ENCODE results near the gene PITPNM3. TPM values are rescaled to one million over a fixed set of nuclear protein-coding genes. Genes with fewer than 3 reads are reported as not detected.

Gene PITPNM3
- total RNA-seq, 2 donors from 2014 or later, result 1.3 to 3.4 TPM

- no peaks in the 10 kb centered on the region for H3K36me3 ChIP-seq (replicated peaks in 1 of 2; ENCODE audit: insufficient read depth in 1 of 2, low read depth in 2 of 2)
- WGBS, 2 donors, result 86 to 88% methylated on average over 4 to 6 of the region's 6 CpGs
- intact Hi-C loops (cut with DNase I), result no loop called here
- H3K27ac ChIP-seq, result no peak overlapping the region
- H3K4me1 ChIP-seq, result no peaks in the 10 kb centered on the region
- no peak for DNase-seq
- no peak overlapping the region for H3K4me3 ChIP-seq
- no peaks in the 10 kb centered on the region for H3K9me3 ChIP-seq
- TF ChIP-seq POLR2A (IDR thresholded peaks at IDR 0.05), result no peak
- TF ChIP-seq CTCF (IDR thresholded peaks at IDR 0.05), result no peak
- ATAC-seq, result no peak
- H3K27me3 ChIP-seq, result no peaks in the 10 kb centered on the region
These were observed 29.8 kb downstream of the PITPNM3 start for GRCh38 chr17:6526362-6527152.

DNA sequence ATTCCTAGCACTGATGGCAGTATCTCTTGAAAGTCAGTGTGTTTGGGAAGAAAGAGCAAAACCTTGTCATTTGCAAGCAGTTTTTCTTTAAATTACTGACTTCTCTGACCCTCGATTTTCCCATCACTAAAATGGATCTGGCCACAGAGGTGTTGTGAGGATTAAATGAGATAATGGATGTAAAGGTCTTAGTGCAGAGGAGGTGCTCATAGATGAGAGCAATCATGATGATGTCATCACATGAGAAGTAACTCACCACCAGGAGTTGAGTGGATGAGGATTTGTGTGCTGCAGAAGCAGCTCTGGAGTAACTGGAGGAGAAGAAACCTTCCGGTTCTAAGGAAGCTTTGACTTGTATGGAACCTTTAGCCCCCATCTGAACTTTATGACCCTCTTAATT is 30.6 kb downstream of the PITPNM3 start:
- intact Hi-C loops (cut with DNase I), result no loop called here
- TF ChIP-seq CTCF (IDR thresholded peaks at IDR 0.05), result no peak
- no peak for TF ChIP-seq POLR2A (IDR thresholded peaks at IDR 0.05)
- WGBS, 2 donors, result 74 to 89% methylated on average over 2 of the region's 2 CpGs
- Histone ChIP-seq H3K4me3 (no peak overlapping the region), H3K9me3 (no peaks in the 10 kb centered on the region), H3K4me1 (no peaks in the 10 kb centered on the region), H3K36me3 (replicated peaks in 1 of 2; ENCODE audit: insufficient read depth in 1 of 2, low read depth in 2 of 2) (no peaks in the 10 kb centered on the region), H3K27me3 (no peaks in the 10 kb centered on the region), H3K27ac (no peak overlapping the region)
- DNase-seq (no peak), ATAC-seq (no peak)

DNA sequence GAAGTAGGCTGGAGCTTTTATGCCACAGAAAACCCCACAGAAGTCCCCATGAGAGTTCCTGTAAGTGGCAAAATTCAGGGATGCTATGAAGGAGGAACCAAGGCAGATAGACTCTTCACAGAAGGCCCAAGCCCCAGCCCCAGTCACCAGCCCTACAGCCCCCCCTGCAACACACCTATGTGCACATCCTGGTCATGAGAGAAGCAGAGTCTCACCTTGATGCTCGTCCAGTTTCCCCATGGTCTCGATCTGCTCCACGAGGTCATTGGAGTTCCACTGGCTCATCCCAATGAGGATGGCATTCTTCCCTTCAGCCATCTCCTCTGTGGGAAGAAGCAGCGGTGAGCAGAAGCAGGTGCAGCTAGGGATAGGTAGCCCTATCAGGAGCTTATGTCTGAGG is 31.2 kb downstream of the PITPNM3 start:
- H3K9me3 ChIP-seq, result no peaks in the 10 kb centered on the region
- TF ChIP-seq CTCF (IDR thresholded peaks at IDR 0.05) (no peak), POLR2A (IDR thresholded peaks at IDR 0.05) (no peak)
- H3K36me3 ChIP-seq (replicated peaks in 1 of 2; ENCODE audit: insufficient read depth in 1 of 2, low read depth in 2 of 2), result no peaks in the 10 kb centered on the region
- H3K27ac ChIP-seq, result no peak overlapping the region
- H3K4me3 ChIP-seq, result no peak overlapping the region
- H3K27me3 ChIP-seq, result no peaks in the 10 kb centered on the region
- intact Hi-C loops (cut with DNase I), result no loop called here
- no peak for DNase-seq
- 79 to 89% methylated on average over 4 of the region's 4 CpGs for whole genome bisulfite sequencing, 2 donors
- ATAC-seq, result no peak
- H3K4me1 ChIP-seq, result no peaks in the 10 kb centered on the region

DNA sequence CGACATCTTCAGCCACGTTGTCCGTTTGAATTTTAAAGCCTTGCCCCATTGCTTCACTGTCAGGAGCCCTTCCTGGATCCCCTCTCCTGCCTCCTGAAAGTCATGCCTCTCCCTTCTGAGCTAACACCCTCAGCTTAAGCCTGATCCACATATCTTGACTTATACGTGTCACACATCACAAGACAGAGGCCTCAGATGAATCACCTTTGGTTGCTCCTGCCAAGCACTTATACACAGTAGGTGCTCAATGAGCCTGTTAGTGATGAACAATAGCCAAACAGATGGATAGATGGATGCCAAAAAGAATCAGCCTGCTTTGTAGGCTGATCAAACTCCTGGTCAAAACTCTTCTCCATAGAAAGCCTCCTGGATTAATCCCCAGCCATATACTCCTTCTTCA is 31.8 kb downstream of the PITPNM3 start:
- intact Hi-C loops (cut with DNase I), result no loop called here
- DNase-seq (no peak), ATAC-seq (no peak)
- TF ChIP-seq CTCF (IDR thresholded peaks at IDR 0.05) (no peak), POLR2A (IDR thresholded peaks at IDR 0.05) (no peak)
- 93 to 94% methylated on average over 4 of the region's 4 CpGs for WGBS, 2 donors
- Histone ChIP-seq H3K27ac (no peak overlapping the region), H3K36me3 (replicated peaks in 1 of 2; ENCODE audit: insufficient read depth in 1 of 2, low read depth in 2 of 2) (no peaks in the 10 kb centered on the region), H3K4me1 (no peaks in the 10 kb centered on the region), H3K4me3 (no peak overlapping the region), H3K9me3 (no peaks in the 10 kb centered on the region), H3K27me3 (no peaks in the 10 kb centered on the region)

GRCh38 chr17:6523809-6524355 is 32.5 kb downstream of the PITPNM3 start:
- 76 to 87% methylated on average over 6 to 8 of the region's 8 CpGs for WGBS, 2 donors
- no peaks in the 10 kb centered on the region for H3K9me3 ChIP-seq
- H3K27me3 ChIP-seq, result no peaks in the 10 kb centered on the region
- TF ChIP-seq POLR2A (IDR thresholded peaks at IDR 0.05) (no peak), CTCF (IDR thresholded peaks at IDR 0.05) (no peak)
- ATAC-seq (no peak), DNase-seq (no peak)
- intact Hi-C loops (cut with DNase I), result no loop called here
- no peak overlapping the region for H3K4me3 ChIP-seq
- H3K4me1 ChIP-seq, result no peaks in the 10 kb centered on the region
- H3K36me3 ChIP-seq (replicated peaks in 1 of 2; ENCODE audit: insufficient read depth in 1 of 2, low read depth in 2 of 2), result no peaks in the 10 kb centered on the region
- no peak overlapping the region for H3K27ac ChIP-seq
